ENCODE results near the gene KDM5C.
A peak's percentile ranks its signal among the peaks of the same experiment; 100 is the strongest.

Gene KDM5C

DNA sequence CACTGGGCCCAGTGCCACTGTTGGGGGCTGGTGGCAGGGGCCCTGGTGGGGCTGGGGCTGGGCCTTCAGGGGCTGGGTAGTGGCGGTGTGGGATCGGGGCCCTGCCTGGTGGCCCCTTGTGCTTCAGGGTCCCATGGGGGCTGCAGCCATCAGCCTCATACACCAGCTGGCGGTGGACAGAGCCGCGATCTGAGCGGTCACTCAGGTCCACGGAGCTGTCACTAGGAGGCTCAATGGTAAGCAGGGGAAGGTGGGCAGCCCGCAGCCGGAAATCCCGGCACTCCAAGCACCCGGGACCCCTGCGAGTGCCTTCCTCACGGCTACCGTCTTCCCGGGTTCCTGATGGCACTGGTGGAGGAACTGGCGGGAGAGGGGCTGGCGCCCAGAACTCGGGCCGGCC lies 25.5 kb upstream of the KDM5C start:
- no peak for DNase-seq (ENCODE audit: low read depth)

DNA sequence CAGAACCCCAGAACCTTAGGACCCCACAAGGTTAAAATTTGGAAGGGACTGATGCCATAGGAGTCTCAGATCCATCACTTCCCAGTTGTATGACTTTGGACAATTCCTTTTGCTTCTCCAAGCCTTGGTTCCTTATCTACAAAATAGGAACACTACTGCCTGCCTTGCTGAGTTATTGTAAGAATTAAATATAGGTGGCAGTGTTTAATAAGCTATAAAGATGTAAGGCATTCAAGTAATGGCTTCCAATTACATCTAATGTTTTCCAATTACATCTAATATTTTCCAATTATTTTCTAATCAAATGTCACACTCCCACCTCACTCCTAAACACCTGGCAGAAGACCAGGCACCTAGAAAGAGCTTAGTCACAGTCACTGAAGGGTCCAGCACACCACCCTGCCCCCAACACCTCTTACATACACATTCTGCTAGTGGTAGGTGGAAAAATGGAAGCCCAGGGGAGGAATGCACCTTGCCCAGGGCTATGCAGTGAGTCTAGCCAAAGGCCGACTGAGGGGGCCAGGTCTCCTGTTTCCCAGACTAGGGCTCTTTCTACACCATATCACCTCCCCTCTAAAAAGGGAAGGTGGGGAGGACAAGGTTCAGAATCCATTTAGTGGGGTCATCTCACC lies 24.5 kb upstream of the KDM5C start:
- DNase-seq (ENCODE audit: low read depth) = no peak

DNA sequence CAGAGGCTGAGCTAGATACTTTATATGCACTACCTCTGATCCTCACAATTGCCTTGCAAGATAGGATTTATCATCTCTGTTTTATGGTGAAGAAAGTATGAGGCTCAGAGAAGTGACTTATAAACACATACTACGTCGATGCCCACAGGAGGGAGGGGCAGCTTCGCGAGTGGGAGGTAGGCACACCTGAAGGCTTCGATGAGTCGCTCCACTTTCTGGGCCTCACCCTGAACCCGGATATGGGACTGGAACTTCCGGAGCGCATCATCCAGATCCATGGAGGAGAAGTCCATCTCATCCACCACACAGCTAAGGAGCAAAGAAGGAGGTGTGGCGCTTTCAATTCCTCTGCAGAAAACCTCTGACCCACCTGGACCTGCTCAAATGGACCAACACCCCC lies 22.9 kb upstream of the KDM5C start:
- DNase-seq (ENCODE audit: low read depth) = no peak

DNA sequence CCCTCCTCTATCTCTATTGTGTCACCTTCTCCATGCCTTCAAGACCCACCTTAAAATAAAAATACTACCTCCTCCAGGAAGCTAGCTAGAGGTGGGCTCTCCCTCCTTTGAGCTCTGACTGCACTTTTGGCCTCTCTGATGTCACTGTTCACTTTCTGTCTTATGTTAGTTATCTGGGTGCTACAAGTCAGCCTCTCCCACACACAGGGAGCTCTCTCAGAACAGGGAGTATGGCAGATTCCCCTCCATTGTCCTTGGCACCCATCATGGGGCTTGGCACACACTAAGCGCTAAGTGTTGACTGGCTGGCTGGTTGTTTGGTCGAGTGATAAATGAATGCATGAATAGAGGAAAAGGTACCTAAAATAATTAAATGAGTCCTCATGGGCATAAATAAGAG lies 21.2 kb upstream of the KDM5C start:
- no peak for DNase-seq (ENCODE audit: low read depth)

DNA sequence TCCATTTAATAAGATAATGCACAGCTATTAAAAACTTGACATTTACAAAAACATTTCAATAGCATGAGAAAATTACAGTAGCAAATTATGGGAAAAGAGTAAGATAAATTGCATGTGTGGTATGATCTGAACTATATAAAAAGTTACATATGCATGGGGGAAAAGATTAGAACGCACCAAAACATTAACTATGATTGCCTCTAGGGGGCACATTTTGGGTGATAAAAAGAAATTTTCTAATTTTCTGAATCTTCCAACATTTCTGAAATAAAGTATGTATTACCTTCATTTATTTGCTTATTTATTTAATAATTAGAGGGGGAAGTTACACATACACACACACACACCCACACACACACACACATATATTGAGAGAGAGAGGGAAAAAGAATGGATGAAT lies 19.6 kb upstream of the KDM5C start:
- no peak for DNase-seq (ENCODE audit: low read depth)

DNA sequence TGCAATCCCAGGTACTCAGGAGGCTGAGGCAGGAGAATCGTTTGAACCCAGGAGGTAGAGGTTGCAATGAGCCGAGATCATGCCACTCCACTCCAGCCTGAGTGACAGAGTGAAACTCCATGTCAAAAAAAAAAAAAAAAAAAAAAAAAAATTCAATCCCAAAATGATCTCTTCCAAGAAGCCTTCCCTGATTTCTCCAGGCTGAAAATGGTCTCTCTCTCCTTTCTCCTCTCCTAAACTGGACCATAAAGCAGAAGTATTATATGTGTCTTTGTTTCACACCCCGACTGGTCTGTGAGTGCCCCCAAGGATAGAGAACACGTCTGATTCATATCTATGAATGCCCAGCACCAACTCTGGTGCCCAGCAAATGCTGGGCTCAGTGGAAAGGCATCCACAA lies 17.3 kb upstream of the KDM5C start:
- DNase-seq (ENCODE audit: low read depth) = no peak

DNA sequence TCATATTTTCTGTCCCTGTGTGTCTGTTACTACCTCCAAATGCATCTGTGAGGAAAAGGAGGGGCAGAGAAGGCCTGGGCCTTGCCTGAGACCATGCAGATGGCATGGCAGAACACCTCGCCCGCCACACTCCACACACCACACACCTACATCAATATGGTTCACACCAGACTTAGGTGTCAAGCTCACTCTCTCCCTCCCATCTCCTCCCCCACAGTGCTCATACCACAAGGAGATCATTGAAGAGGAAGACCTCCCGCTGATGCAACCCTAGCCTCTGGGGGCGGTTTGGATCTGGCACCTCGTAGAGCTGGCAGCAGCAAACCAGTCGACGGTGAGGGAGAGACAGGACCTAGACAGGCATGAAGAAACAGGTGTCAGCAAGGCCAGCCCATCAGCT lies 16.6 kb upstream of the KDM5C start:
- no peak for DNase-seq (ENCODE audit: low read depth)

DNA sequence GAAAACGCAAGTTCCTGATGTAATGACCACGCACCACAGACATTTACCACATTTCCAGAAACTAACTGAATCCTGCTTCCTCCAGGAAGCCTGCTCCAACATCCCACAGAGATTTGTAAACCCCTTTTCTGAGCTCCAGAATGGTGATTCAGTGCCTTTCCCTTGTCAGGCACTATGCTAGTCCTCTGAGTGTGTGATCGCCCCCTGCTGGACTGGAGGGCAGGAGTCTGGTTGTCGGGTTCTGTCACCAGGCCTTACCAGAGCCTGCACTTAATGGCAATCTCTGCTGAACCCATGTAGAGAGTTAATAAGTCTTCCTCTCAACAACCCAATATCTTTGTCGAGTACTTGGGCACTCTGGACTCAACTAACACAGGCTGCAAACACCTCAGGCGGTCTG lies 14.5 kb upstream of the KDM5C start:
- no peak for DNase-seq (ENCODE audit: low read depth)

DNA sequence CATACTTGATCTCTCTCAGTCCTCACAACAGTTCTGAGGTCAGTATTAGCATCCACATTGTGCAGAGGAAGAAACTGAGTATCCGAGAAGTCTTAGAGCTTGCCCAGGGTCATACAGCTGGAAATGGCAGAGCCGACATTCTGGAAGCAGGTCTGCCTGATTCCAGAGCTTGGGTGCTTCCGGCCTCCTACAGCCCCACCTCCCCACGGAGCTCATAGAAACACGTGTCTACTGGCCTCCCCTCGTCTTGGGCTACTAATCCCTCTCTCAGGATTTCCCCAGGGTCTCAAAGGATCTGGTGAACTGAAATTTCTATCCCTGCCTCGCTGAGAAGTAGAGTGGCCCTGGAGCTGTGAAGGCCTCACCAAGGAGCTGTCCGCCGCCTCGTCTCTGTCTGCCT lies 12.0 kb upstream of the KDM5C start:
- DNase-seq (ENCODE audit: low read depth) = no peak

DNA sequence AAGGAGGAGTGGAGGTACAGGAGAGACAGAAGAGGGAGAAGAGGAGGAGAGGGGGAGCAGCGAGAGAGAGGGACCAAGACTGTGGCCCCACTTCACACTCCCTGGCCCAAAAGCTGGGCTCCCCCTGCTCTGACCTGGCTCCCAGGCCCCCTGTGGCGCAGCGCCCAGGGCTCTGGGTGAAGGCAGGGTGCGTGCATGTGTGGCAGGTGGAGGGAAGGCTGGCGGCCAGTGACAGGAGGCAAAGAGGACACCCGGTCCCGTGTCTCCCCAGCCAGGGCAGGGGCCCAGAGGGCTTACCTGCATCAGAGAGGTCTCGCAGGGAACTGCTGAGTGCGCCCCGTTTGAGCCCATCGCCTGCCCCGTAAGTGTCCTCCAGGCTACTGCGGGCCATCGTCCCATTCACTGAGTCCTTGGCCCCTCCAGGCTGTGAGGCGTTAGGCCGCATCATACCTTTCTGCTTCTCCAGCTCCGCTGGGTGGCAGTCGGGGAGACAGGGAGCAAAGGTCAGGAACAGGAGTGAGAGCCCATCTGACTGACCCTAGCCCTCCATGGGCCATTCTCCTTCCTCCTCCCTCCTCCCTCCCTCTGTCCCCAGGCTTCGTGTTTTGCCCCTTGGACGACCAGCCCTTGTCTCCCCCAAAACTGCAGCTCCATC lies 11.1 kb upstream of the KDM5C start:
- no peak for DNase-seq (ENCODE audit: low read depth)

DNA sequence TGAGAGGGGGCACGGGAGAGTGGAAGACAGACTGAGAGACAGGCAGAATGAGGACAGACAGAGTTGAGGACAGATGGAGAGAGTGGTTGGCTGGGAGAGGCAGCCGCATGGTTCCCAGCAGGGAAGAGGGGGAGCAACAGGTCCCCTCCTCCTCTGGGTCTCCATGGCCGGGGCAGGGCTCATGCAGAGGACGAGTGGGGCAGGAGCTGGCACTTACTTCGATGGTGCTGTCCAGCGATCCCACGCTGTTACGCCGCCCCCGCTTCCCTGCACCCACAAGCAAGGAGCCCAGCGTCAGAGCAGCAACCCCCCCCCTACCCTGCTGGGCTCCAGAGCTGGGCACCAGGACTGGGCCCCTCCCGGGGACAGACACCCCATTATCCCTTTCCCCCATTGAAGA lies 10.6 kb upstream of the KDM5C start:
- no peak for DNase-seq (ENCODE audit: low read depth)

DNA sequence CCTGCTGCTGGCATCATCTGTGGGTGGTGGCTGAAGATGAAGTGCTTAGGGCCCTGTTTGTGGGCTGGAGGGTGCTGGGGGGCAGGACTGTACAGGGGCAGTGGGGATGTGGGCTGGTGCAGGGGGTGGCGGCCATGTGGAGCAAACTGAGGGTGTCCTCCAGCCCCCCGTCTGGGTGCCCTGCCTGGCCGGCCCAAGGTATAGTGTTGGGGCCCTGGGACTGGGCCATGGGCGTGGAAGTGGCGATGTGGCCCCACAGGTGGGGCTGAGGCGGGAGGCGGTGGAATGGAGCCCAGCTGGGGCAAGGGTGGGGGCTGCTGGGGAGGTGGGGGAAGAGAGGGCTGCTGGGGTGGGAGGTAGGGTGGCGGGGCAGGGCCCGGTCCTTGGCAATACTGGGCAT lies 9.5 kb upstream of the KDM5C start:
- DNase-seq (ENCODE audit: low read depth) = no peak

DNA sequence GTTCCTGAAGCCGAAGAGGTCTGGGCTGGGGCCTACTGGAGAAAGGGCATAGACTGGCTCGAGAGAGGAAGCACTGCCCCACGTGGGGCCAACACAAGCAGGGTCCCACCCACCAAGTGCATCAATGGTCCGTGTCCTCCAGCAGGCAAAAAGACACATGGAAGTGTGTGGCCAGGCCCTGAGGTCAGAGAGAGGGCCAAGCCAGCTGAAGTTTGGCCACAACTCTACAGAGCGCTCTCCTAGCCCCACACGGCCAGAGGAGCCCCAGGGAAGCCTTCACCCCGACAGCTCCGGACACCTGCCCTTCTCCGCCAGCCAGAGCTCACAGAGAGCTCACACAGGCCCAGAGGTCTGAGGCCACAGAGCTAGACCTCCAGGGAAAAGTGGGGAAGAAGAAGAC lies 8.5 kb upstream of the KDM5C start:
- DNase-seq (ENCODE audit: low read depth) = no peak

DNA sequence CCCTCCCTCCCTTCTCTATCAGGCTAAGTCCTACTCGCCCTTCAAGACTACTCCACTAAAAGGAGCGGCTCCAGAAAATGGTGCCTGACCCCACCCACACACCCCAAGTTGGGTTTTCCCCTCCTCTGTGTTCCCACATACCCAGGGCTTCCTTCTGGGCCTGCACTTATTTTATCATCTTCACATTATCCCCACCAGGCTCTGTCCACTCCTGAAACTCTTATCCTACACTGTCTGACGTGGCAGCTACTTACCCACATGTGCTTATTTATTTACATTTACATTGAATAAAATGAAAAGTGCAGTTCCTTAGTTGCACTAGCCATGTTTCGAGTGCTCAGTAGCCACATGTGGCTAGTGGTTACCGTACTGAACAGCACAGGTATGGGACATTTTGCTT lies 5.1 kb upstream of the KDM5C start:
- DNase-seq (ENCODE audit: low read depth) = no peak

DNA sequence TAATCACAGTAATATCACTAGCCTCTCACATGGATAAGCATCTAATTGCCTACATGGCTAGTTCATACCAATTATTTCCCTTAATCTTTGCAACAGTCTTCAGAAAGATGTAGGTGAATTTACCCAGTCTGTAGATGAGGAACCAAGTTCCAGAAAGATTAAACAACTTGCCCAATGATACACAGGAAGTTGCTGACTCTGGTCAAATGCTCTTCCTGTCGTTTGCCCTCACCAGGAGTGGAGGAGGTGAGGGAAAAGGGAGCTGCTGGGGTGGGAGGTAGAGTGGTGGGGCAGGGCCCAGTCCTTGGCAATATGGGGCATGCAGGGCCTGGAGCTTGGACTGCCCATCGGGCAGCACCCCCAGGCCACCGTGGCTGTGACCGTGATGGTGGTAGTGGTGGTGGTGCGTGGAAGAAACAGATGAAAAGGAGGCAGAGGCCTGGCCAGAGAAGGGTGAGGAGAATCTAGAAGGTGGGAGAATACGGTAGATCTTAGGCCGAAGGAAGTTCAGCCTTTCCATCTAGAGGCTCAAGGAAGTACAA lies 2.3 kb upstream of the KDM5C start:
- no peak for DNase-seq (ENCODE audit: low read depth)

DNA sequence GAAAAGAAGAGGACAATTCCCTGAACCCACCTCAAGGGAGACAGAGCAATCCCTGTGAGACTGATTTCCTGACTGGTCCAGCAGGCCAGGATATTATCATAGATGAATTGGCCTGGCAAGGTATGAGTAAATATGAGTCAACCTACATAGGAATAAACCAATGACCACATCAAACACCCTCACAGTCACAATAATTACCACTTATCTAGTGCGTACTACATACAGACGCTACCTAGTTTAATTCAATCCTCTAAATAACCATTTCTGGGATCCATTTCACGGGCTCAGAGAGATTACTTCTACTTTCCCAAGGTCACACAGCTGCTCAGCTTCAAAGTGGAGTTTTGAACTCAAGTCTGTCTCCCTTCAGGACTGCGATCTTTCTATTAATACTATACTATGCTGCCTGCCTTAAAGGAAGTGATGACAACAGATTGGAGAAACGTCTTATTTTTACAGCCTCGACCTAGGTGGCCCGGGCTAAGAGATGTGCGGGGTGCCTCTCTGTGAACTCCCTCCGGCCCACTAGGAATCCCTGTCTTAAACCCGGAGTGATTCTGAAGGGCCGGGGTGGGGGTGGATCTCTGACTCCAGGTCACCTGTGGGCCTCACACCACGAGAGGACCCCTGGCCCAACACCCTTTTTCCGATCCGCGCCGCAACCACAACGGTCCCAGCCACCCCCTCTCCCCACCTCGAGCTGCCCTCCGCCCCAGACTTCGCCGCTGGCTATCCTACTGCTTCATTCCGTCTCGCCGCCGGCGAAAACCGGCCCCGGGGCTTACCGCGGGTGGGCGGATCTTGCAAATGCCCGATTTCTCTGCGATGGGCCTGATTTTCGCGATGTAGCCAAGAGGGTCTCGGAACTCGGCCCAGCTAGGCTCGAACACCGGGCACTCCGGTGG lies 800 bp downstream of the KDM5C start:
- DNase-seq (ENCODE audit: low read depth) = peak; percentile 32

DNA sequence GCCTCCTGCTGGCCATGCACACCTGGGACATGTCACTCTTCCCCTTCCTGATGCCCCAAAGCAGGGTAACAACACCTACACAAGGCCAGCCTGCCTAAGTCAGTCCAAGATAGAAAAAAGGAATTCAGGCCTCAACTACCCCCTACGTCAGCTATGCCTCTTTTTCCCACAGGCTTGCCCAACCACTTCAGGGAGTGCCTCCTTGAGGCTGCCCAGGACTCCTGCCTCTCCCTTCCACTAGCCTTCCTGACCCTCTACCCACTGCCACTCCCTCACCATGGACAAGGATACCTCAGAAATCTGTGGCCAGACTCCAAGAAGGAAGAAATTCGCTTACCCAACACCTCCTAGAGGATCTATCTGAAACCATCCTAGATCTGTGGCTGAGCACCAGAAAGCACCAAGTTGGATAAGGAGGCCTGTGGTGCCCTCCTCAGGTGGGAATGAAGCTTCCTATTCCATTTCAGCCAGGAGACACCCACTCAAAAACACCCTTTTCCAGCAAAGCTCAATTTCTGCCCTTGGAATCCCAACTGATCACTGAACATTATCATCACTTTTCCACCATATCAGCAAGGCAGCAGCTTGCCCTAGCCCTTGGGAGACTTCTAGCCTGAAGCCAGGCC lies 1.8 kb downstream of the KDM5C start:
- DNase-seq (ENCODE audit: low read depth) = no peak

DNA sequence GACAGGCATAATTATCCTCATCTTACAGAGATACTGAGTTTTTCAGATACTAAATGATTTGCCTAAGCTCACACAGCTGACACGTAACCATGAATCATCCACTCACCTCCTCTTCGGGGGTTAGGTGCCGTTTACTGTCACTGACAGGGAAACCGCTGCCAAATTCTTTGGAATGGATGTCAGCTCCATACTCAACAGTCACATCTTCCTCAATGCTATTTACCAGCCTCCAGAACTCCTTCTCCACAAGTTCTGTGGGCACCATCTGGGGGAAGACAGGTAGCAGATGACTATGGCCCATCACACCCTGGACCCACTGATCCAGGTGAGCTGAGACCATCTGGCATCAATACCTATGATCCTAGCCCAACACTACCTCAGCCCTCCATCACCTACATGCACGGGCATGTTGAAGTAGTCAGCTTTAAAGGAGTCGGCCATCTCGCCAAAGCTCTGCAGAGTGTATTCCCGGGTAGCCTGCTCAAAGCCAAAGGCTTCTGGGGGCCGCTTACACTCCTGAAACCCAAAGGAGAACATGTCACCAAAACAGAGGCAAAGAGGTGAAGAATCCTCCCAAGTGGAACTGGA lies 13.5 kb downstream of the KDM5C start:
- DNase-seq (ENCODE audit: low read depth) = no peak

DNA sequence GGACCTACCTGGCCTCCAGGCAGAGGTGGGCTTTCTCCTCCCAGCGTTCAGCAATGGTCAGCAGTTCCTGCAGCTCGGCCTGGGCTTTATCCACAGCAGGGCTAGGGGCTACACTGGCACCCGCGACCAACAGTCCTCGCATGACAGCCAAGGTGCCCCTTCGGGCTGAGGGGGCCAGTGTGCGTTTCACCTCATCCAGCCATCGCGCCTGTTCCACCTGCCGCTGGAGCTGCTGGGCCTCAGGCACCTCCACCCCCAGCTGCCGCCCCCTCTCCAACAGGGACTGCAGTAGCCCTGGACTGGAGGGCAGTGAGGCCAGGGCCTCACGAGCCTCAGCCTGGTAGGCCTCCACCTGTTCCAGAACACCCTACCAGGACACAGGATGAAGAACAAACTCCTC lies 28.3 kb downstream of the KDM5C start:
- DNase-seq (ENCODE audit: low read depth) = no peak

DNA sequence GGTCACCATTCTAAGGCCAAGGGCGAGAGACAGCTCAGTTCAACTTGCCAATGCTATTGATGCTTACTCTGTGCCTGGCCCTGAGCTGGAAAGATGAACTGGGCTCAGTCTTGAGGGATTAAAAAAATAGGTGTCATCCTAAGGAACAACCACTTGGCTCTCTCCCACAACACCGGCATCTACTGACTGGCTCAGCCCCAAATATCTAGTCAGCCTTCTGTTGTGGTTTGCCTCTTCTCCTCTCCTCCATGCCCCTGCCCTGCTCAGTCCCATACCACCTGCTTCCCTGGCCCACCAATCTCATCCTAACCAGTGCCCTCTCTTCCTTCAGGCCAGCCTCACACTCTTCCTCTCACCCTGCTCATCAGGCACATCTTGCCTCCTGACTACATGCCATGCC lies 29.6 kb downstream of the KDM5C start:
- no peak for DNase-seq (ENCODE audit: low read depth)

DNA sequence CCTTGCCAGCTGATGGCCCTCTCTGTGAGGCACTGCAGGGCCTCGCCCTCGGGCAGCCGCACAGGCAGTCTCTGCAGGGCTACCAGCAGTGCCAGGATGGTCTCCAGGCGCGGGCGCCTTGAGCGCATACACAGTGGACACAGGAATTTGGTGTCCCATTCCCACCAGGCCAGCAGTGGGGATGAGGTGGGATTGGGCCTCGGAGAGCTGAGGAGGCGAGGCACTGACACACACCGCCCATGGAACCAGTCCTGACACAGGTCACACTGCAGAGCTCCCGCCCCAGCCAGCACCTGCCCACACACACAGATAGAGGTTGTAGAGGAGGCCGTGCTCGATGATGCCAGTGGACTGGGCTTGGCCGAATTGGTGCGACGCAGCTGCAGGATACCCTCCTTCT lies 30.7 kb downstream of the KDM5C start:
- DNase-seq (ENCODE audit: low read depth) = no peak

DNA sequence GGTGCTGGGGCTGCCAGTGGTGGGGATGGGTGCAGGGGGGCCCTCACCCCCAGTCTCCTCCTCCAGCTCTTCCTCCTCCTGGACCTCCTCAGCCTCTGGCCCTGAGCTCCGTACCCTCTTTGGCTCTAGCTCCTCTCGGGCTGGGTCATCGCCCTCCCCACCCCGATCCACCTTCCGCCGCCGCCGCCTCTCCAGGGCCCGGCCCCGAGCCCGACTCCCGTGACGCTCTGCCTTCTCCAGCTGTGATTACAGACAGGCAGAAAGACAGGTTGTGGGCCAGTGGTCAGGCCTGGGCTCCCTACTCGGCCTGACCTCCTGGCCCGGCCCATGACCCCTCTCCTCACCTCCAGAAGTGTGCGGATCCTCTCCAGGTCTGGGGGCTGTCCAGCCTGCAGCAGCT lies 31.9 kb downstream of the KDM5C start:
- DNase-seq (ENCODE audit: low read depth) = no peak
